ENCODE results near the gene TBC1D1. TPM values are rescaled to one million over a fixed set of nuclear protein-coding genes. Genes with fewer than 3 reads are reported as not detected.

The TBC1D1 gene, protein sequence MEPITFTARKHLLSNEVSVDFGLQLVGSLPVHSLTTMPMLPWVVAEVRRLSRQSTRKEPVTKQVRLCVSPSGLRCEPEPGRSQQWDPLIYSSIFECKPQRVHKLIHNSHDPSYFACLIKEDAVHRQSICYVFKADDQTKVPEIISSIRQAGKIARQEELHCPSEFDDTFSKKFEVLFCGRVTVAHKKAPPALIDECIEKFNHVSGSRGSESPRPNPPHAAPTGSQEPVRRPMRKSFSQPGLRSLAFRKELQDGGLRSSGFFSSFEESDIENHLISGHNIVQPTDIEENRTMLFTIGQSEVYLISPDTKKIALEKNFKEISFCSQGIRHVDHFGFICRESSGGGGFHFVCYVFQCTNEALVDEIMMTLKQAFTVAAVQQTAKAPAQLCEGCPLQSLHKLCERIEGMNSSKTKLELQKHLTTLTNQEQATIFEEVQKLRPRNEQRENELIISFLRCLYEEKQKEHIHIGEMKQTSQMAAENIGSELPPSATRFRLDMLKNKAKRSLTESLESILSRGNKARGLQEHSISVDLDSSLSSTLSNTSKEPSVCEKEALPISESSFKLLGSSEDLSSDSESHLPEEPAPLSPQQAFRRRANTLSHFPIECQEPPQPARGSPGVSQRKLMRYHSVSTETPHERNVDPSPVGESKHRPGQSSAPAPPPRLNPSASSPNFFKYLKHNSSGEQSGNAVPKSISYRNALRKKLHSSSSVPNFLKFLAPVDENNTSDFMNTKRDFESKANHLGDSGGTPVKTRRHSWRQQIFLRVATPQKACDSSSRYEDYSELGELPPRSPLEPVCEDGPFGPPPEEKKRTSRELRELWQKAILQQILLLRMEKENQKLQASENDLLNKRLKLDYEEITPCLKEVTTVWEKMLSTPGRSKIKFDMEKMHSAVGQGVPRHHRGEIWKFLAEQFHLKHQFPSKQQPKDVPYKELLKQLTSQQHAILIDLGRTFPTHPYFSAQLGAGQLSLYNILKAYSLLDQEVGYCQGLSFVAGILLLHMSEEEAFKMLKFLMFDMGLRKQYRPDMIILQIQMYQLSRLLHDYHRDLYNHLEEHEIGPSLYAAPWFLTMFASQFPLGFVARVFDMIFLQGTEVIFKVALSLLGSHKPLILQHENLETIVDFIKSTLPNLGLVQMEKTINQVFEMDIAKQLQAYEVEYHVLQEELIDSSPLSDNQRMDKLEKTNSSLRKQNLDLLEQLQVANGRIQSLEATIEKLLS (N-terminal part only)
- polyA plus RNA-seq (ENCODE audit: low read depth in 6 of 6), result 10 to 100 TPM; 44.3 to 89.6 (median 62.5) TPM

DNA sequence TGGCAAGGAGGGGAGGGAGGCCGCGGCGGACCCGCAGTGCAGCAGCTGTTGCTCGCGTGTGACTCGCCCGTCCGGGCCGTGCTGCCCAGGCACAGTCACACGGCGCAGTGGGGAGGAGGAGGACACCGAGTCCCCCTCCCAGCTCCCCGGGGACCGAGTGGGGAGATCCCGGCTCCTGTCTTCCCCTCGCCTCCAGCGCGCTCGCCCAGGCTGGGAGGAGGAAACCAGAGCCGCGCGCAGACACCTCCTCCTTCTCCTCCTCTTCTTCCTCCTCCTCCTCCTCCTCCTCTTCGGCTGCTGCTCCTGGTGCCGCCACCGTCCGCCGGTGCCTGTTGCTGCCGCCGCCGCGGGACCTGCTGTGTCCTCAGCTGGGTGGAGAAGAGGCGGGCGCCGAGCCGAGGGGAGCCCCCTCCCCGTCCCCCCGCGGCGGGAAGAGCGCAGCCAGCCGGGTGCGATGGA lies at the start of gene TBC1D1:
Gene TBC1D1 (plus strand): TSS at position 284 of the 459 bp plus-strand sequence. CDS start 11,012 bp downstream, outside the sequence.
- Mint-ChIP-seq H3K9me3 (no peaks in the 10 kb centered on the region), H3K27ac (peak within 1 kb of the TSS; percentile 96 to 99 (median 98)), H3K36me3 (no peaks in the 10 kb centered on the region), H3K27me3 (no peaks in the 10 kb centered on the region), H3K4me3 (peak within 1 kb of the TSS; percentile 84 to 99 (median 96)), H3K4me1 (peaks cover 40 to 67% (median 67%) of the 10 kb centered on the region in 3 donors)
- ATAC-seq (ENCODE audit: low read depth in 2 of 2) (peak; percentile 15 to 20), DNase-seq (no peak)

DNA sequence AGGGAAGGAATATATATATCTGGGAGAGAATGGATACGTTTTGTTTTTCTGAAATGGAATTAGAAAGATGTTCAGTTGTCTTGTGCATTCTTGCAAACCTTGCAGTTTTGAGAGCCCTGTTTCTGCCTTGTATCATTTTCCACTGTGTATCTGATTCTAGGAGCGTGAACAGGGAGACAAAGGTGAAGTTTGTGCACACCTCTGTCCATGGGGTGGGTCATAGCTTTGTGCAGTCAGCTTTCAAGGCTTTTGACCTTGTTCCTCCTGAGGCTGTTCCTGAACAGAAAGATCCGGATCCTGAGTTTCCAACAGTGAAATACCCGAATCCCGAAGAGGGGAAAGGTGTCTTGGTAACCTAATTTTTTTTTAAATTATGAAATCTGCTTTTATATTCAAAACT lies 46.7 kb upstream of the TBC1D1 start:
- Mint-ChIP-seq H3K27ac (no peak overlapping the region), H3K36me3 (peaks cover 30 to 34% of the 10 kb centered on the region in 2 donors), H3K4me1 (no peaks in the 10 kb centered on the region), H3K4me3 (no peak overlapping the region), H3K27me3 (no peaks in the 10 kb centered on the region), H3K9me3 (no peaks in the 10 kb centered on the region)
- no peak for ATAC-seq (ENCODE audit: low read depth in 2 of 2)
- DNase-seq, result no peak

DNA sequence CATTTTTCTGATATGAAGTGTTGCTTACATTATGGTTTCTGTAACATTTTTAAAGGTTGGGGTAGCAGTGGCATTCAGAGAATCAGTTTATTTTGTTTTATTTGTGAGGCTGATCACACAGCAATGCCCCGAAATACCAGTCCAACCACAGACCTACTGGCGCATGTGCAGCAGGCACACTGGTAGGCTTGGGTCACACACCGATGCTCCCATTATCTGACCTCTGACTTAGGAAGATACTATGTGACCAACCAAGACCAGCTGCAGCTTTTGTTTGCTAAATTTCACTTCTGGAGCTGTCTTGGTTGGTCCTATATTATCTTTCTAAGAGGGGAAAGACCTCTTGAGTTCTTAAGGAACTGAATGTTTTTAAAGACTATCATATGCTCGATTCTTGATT lies 45.7 kb upstream of the TBC1D1 start:
- no peaks in the 10 kb centered on the region for H3K9me3 Mint-ChIP-seq
- no peaks in the 10 kb centered on the region for H3K4me1 Mint-ChIP-seq
- DNase-seq (no peak), ATAC-seq (ENCODE audit: low read depth in 2 of 2) (no peak)
- H3K27me3 Mint-ChIP-seq, result no peaks in the 10 kb centered on the region
- no peak overlapping the region for H3K27ac Mint-ChIP-seq
- no peak overlapping the region for H3K4me3 Mint-ChIP-seq
- H3K36me3 Mint-ChIP-seq, result peaks cover 30 to 34% of the 10 kb centered on the region in 2 donors

DNA sequence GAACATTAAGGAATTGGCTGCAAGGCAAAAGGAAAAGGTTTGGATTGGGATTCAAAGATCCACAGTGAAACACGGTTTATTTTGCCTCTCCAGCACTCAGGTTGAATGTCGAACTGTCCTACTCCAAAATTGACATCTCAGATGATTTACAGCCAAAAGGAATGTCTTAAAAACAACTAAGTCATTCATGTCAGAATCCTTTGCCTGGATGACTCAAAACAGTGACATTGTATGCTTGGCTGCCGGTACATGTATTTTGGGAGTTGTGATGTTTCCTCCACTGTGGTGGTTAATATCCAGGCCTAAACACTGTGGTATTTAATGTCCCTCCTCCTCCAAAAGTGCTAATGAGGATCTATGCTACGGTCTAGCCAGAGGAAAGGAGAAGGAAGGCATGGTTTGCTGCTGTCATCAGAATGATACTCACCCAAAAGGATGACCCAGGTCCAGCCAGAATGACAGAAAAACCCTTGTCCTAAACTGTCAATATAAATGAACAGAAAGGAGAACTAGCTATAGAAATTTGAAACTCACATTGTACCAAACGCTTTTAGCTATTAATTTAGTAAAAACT lies 43.5 kb upstream of the TBC1D1 start:
- Mint-ChIP-seq H3K36me3 (peaks cover 25 to 29% of the 10 kb centered on the region in 2 donors), H3K27ac (no peak overlapping the region), H3K4me1 (peaks cover 6 to 13% (median 12%) of the 10 kb centered on the region in 3 donors), H3K9me3 (no peaks in the 10 kb centered on the region), H3K27me3 (no peaks in the 10 kb centered on the region), H3K4me3 (no peak overlapping the region)
- ATAC-seq (ENCODE audit: low read depth in 2 of 2) (no peak), DNase-seq (no peak)

DNA sequence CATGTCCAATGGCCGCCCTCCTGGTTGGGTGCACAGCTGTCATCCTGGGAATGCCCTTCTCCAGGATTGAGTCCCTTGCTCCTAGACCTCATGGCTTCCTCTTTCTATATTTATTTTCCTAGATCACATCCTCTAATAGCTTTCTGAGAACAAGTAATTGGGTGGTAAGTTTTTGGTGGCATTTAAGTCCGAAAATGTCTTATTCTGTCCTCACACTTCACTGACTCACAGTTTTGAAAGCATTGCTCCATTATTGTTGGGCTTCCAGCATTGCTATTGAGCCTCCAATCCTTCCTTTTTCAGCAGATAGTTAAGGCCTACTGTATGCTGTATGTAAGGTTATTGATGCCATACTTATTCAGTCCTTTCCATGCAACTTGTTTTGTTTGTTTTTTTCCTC lies 38.5 kb upstream of the TBC1D1 start:
- ATAC-seq (ENCODE audit: low read depth in 2 of 2), result no peak
- Mint-ChIP-seq H3K27ac (no peak overlapping the region), H3K9me3 (no peaks in the 10 kb centered on the region), H3K27me3 (no peaks in the 10 kb centered on the region), H3K4me1 (peaks cover 6 to 15% (median 15%) of the 10 kb centered on the region in 3 donors), H3K4me3 (no peak overlapping the region), H3K36me3 (peaks cover 14 to 20% of the 10 kb centered on the region in 2 donors)
- no peak for DNase-seq

DNA sequence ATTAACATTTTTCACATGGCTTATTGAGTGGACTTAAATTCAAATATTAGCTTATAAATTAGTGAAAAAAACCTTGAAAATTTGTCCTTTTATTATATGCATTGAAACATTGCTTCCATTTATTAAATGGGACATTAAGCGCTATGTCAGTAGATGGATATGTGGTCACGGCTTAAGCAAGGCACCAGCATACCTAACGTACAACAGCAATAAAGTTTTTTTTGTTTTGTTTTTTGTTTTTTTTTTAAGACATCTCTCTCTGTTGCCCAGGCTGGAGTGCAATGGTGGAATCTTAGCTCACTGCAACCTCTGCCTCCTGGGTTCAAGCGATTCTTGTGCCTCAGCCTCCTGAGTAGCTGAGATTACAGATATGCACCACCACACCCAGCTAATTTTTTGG lies 32.8 kb upstream of the TBC1D1 start:
- DNase-seq (no peak), ATAC-seq (ENCODE audit: low read depth in 2 of 2) (no peak)
- Mint-ChIP-seq H3K36me3 (peaks cover under 1 to 31% of the 10 kb centered on the region in 2 donors), H3K4me3 (no peak overlapping the region), H3K9me3 (no peaks in the 10 kb centered on the region), H3K27ac (no peak overlapping the region), H3K27me3 (no peaks in the 10 kb centered on the region), H3K4me1 (no peaks in the 10 kb centered on the region)

DNA sequence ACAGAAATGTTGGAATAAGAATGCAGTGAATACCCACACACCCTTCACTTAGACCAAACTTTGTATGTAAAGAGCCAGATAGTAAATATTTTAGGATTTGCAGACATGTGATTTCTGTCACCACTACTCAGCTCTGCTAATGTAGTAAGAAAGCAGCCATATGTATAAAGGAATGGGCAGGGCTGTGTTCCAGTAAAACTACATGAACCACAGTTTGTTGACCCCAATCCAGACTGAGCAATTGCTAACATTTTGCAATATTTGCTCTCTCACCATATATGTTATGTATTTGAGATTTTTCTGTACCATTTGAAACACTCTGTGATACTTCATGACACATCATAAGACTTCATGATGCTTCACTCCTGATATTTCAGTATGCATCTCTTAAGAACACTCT lies 32.0 kb upstream of the TBC1D1 start:
- H3K9me3 Mint-ChIP-seq, result no peaks in the 10 kb centered on the region
- H3K36me3 Mint-ChIP-seq, result peaks cover 0 to 25% of the 10 kb centered on the region in 2 donors
- H3K4me3 Mint-ChIP-seq, result no peak overlapping the region
- no peak overlapping the region for H3K27ac Mint-ChIP-seq
- DNase-seq (no peak), ATAC-seq (ENCODE audit: low read depth in 2 of 2) (no peak)
- no peaks in the 10 kb centered on the region for H3K27me3 Mint-ChIP-seq
- no peaks in the 10 kb centered on the region for H3K4me1 Mint-ChIP-seq

DNA sequence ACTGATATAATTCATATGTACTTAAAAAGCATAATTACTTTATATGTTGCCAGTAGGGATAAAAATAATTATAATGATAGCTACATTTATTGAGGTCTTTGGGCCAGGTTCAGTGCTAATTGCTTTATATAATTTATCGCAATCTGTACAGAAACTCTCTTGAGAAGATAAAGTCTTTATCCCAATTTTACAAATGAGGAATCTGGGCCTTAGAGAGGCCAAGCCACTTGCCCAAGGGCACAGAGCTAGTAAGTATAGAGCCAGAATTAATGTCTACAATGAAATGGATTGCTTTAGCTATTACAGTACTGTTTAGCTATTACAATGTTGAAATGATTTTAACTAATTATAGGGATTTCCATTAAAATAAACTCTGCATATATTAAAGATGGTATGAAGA lies 30.6 kb upstream of the TBC1D1 start:
- ATAC-seq (ENCODE audit: low read depth in 2 of 2) (no peak), DNase-seq (no peak)
- peaks cover 8 to 11% (median 10%) of the 10 kb centered on the region in 3 donors for H3K4me1 Mint-ChIP-seq
- H3K27me3 Mint-ChIP-seq, result no peaks in the 10 kb centered on the region
- peak overlapping the region in 1 of 6 donors; percentile 15 for H3K27ac Mint-ChIP-seq
- H3K36me3 Mint-ChIP-seq, result peaks cover 0 to 25% of the 10 kb centered on the region in 2 donors
- H3K9me3 Mint-ChIP-seq, result no peaks in the 10 kb centered on the region
- H3K4me3 Mint-ChIP-seq, result no peak overlapping the region

DNA sequence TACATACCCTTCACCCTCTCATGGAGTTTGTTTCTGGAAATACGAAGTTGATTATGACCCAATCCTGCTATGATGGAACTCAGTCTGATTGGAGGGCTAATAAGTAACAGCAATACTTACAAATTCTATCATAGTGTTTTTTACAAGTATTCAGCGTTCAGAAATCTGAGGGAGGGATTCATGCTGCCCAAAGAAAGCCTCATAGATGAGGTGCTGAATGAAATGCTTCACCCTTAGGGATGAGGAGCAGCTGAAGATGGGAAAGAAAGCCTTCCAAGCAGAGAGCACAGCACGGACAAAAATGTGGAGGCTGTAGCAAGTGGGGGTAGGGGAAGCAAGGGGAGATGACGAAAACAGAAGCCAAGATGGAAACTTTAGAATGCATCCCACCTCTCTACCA lies 27.9 kb upstream of the TBC1D1 start:
- DNase-seq (no peak), ATAC-seq (ENCODE audit: low read depth in 2 of 2) (no peak)
- Mint-ChIP-seq H3K36me3 (peaks cover 15 to 31% of the 10 kb centered on the region in 2 donors), H3K27ac (no peak overlapping the region), H3K9me3 (no peaks in the 10 kb centered on the region), H3K4me3 (no peak overlapping the region), H3K4me1 (peaks cover 8 to 15% (median 11%) of the 10 kb centered on the region in 3 donors), H3K27me3 (no peaks in the 10 kb centered on the region)

DNA sequence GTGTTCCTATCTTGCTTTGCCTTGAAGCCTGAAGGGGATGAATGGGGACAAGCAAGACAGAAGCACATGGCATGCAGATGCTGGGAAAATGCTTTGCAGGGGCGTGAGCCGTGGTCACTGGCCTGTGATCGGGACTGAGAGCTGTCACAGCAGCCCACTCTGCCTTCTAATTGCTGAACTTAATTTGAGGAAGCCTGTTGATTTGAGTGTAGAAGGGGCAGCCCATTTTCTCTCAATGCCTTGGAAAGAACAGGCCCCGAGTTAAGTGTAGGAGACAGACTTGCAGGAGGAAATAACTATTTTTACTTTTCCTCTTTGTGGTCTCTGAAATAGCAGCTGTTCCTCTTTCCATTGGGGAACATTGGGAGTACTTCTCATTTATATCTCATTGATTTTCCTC lies 26.1 kb upstream of the TBC1D1 start:
- peak overlapping the region in 1 of 8 donors; percentile 40 for H3K4me3 Mint-ChIP-seq
- ATAC-seq (ENCODE audit: low read depth in 2 of 2), result no peak
- no peaks in the 10 kb centered on the region for H3K9me3 Mint-ChIP-seq
- H3K27ac Mint-ChIP-seq, result peak overlapping the region in 1 of 6 donors; percentile 50
- no peaks in the 10 kb centered on the region for H3K27me3 Mint-ChIP-seq
- H3K36me3 Mint-ChIP-seq, result peaks cover 17 to 29% of the 10 kb centered on the region in 2 donors
- peaks cover 8 to 15% (median 11%) of the 10 kb centered on the region in 3 donors for H3K4me1 Mint-ChIP-seq
- no peak for DNase-seq

DNA sequence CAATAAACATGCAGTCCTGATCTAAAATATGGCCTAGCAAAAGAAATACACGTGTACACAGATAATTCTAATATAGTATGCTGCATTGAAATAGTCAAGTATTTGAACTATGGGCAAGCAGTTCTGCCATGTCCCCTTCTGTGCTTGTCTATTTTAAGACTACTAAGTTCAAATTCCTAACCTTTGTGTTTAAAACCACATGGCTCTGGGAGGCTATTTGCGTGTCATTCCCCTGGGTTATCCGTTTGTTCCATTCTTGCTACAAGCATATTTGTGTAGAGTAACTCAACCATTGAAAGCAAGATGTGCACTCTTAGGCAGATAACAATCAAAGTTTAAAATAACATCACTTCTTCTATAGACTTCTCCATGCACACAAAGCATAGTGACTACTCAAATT lies 25.4 kb upstream of the TBC1D1 start:
- peaks cover 8 to 15% (median 11%) of the 10 kb centered on the region in 3 donors for H3K4me1 Mint-ChIP-seq
- H3K4me3 Mint-ChIP-seq, result no peak overlapping the region
- H3K9me3 Mint-ChIP-seq, result no peaks in the 10 kb centered on the region
- H3K36me3 Mint-ChIP-seq, result peaks cover 17 to 29% of the 10 kb centered on the region in 2 donors
- DNase-seq (no peak), ATAC-seq (ENCODE audit: low read depth in 2 of 2) (no peak)
- no peaks in the 10 kb centered on the region for H3K27me3 Mint-ChIP-seq
- H3K27ac Mint-ChIP-seq, result peak overlapping the region in 1 of 6 donors; percentile 54

DNA sequence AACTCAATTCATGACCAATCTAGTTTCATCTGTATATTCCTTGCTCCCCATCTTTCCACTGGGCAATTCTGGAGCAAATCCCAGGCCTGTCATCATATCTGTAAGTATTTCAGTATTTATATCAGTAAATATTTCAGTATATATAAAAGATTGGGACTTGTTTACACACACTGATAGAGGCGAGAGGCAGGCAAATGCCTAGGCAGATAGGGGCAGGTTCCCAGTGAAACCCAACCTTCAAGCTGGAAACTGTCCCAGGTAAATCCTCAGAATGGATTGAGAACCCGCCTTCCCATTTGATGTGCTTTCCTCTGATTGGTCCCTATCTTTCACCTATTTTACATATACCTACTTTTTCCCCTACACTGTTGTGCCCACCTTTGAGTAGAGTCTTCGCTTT lies 23.8 kb upstream of the TBC1D1 start:
- H3K4me3 Mint-ChIP-seq, result no peak overlapping the region
- no peaks in the 10 kb centered on the region for H3K27me3 Mint-ChIP-seq
- peaks cover 17 to 18% of the 10 kb centered on the region in 2 donors for H3K36me3 Mint-ChIP-seq
- ATAC-seq (ENCODE audit: low read depth in 2 of 2) (no peak), DNase-seq (no peak)
- no peak overlapping the region for H3K27ac Mint-ChIP-seq
- H3K4me1 Mint-ChIP-seq, result peaks cover 12 to 15% (median 15%) of the 10 kb centered on the region in 3 donors
- H3K9me3 Mint-ChIP-seq, result no peaks in the 10 kb centered on the region

DNA sequence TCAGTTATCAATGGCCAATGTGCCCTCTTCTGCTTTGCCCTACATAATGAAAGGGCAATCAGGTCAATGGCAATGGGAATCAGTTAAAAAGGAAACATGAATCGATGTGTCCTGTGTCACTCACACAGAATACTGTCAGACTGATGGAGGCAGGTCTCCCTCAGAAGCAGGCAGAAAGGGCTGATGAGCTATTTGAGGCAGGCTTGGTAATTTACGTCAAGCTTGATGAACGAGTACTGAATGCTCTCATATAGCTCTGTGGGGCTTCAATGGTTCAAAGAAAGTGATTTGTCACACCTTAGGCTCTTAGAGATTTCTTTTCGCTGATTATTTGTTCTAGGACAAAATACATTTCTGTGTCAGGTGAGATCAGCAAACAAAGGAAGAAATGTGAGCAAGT lies 22.6 kb upstream of the TBC1D1 start:
- ATAC-seq (ENCODE audit: low read depth in 2 of 2), result no peak
- H3K27me3 Mint-ChIP-seq, result no peaks in the 10 kb centered on the region
- no peak for DNase-seq
- H3K36me3 Mint-ChIP-seq, result peaks cover 13 to 17% of the 10 kb centered on the region in 2 donors
- no peaks in the 10 kb centered on the region for H3K9me3 Mint-ChIP-seq
- H3K4me3 Mint-ChIP-seq, result no peak overlapping the region
- peak overlapping the region in 1 of 6 donors; percentile 7 for H3K27ac Mint-ChIP-seq
- H3K4me1 Mint-ChIP-seq, result peaks cover 12 to 20% (median 15%) of the 10 kb centered on the region in 3 donors

All from naive B cell (primary cell).